Measurements from ENCODE around the gene MYO3B. TPM values are rescaled to one million over a fixed set of nuclear protein-coding genes. Genes with fewer than 3 reads are reported as not detected.
"Not testable (repeated sequence)": the region's sequence is repeated elsewhere in the genome, so short reads cannot be mapped to it uniquely, and the experiment has no call there.

MYO3B gene
- total RNA-seq, 2 donors from 2014 or later, result 0.31 TPM; not detected in 1

- H3K36me3 Mint-ChIP-seq; ATAC-seq; DNase-seq (ENCODE audit: low spot score); H3K9me3 Mint-ChIP-seq; H3K4me1 Mint-ChIP-seq (ENCODE audit: low read depth in 2 of 2); H3K27ac Mint-ChIP-seq; H3K4me3 Mint-ChIP-seq: not testable (repeated sequence)
- H3K27me3 Mint-ChIP-seq, result peaks cover 7 to 14% of the 10 kb centered on the region in 2 donors
Measured at GRCh38 chr2:170635094-170635493, 457.1 kb downstream of the MYO3B start.

DNA sequence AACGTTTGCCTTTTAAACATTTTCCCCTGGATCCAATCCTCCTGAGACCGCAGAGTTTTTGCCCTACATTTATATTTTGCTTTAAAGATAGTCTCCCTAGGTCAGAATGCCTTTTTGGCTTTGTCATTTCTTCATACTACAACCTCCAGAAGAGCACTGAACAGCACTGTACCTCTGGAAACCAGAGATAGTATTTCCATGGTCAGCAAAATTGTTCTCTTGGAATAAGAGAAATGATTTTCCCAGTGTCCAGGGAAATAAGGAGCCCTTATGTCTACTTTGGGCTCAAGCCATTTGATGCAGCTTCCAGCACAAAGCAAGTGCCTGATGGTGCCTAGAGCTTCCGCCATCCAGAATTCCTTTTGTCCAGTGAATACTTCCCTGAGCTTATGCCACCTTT is 461.7 kb downstream of the MYO3B start:
- Mint-ChIP-seq H3K4me1 (ENCODE audit: low read depth in 2 of 2) (no peaks in the 10 kb centered on the region), H3K9me3 (no peaks in the 10 kb centered on the region), H3K4me3 (no peak overlapping the region), H3K27ac (no peak overlapping the region), H3K36me3 (no peaks in the 10 kb centered on the region), H3K27me3 (peaks cover 0 to 8% of the 10 kb centered on the region in 2 donors)
- ATAC-seq, result no peak
- DNase-seq (ENCODE audit: low spot score), result no peak

DNA sequence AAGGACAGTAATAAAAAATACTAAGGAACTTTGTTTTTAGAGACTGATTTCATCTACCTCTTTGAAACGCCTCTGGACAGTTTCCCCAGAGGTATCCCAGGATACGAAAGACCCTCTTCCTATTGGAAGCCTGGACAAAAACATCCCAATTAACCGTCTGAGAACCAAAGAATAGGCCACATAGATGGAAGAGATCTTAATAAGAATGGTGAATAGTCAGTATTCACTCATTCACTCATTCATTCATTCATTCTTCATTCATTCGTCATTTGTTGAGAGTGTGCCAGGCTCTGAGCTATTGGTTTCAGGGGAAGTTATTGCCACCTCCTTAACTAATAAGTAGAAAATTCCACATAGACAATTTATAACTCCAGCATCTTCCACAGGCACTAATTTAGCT is 464.0 kb downstream of the MYO3B start:
- DNase-seq (ENCODE audit: low spot score), result no peak
- ATAC-seq, result no peak
- Mint-ChIP-seq H3K36me3 (no peaks in the 10 kb centered on the region), H3K4me1 (ENCODE audit: low read depth in 2 of 2) (no peaks in the 10 kb centered on the region), H3K9me3 (no peaks in the 10 kb centered on the region), H3K27me3 (peaks cover 0 to 8% of the 10 kb centered on the region in 2 donors), H3K27ac (no peak overlapping the region), H3K4me3 (no peak overlapping the region)

- ATAC-seq, result no peak
- Mint-ChIP-seq H3K36me3 (no peaks in the 10 kb centered on the region), H3K9me3 (no peaks in the 10 kb centered on the region), H3K4me1 (ENCODE audit: low read depth in 2 of 2) (no peaks in the 10 kb centered on the region), H3K4me3 (no peak overlapping the region), H3K27ac (no peak overlapping the region), H3K27me3 (peaks cover 0 to 5% of the 10 kb centered on the region in 2 donors)
- no peak for DNase-seq (ENCODE audit: low spot score)
Measured at GRCh38 chr2:170643346-170643745, 465.4 kb downstream of the MYO3B start.

DNA sequence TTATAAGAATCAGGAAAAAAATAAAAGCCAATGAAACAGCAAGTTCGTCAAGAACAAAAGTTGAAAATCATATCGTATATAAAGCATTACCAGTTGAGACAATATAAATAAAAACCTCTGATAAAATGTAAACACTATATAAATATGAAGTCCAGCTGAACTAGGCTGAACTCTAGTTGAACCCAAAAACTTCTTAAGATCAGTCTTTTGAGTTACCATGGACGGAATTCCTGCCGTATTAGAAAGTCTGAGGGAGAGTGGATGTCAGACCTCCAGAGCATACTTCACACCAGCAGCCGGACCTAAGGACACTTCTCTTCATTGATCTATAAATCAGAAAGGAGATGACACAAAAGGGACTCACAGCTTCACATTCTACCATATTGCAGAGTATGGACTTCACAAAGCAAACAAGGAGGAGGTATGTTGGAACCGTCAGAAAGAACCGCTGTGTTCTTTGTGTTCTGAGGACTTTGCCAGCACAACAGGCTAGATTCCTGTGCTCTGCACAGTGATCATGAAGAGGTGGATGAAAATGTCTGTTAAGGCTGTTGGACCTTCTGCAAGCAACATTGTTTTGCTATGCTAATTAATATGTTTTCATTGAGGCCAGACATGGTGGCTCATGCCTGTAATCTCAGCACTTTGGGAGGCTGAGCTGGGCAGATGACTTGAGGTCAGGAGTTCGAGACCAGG is 469.9 kb downstream of the MYO3B start:
- DNase-seq (ENCODE audit: low spot score) (no peak), ATAC-seq (no peak)
- Mint-ChIP-seq H3K9me3 (no peaks in the 10 kb centered on the region), H3K4me3 (no peak overlapping the region), H3K27me3 (peaks cover 0 to 11% of the 10 kb centered on the region in 2 donors), H3K4me1 (ENCODE audit: low read depth in 2 of 2) (no peaks in the 10 kb centered on the region), H3K36me3 (no peaks in the 10 kb centered on the region), H3K27ac (no peak overlapping the region)

DNA sequence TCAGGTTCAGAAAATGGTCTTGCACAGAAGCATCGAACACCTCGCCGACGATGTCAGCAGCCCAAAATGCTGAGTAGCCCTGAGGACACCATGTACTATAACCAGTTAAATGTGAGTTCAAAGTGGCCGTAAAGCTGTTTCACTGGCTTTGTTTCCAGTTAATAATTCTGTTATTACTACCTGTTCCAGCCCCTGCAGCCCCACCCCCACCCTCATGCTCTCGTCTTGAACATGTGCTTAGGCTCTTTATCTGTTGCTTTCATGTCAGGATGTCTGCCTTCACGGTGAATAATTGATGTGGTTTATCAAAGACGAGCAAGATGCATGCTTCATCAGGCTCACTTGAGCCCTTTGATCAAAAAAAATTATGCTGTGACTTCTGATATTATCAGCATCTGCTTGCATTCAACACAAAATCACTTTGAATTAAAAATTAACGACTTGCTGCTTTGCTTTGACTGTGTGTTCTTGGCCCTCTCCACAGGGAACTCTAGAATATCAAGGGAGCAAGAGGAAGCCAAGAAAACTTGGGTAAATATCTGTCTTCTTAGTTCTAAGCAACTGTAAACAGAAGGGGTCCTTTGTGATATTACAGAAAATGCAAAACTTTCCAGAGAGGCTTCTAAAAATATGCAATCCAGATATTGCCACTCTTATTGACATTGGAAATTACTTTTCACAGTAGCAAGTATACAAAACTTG is 473.8 kb downstream of the MYO3B start:
- no peak for DNase-seq (ENCODE audit: low spot score)
- Mint-ChIP-seq H3K27ac (no peak overlapping the region), H3K9me3 (no peaks in the 10 kb centered on the region)

GRCh38 chr2:170652637-170653417 is 474.9 kb downstream of the MYO3B start:
- H3K27ac Mint-ChIP-seq, result no peak overlapping the region
- no peak overlapping the region for H3K4me3 Mint-ChIP-seq
- H3K36me3 Mint-ChIP-seq, result no peaks in the 10 kb centered on the region
- ATAC-seq (peak in 1 of 2 donors; percentile 68), DNase-seq (ENCODE audit: low spot score) (no peak)
- H3K4me1 Mint-ChIP-seq (ENCODE audit: low read depth in 2 of 2), result no peaks in the 10 kb centered on the region
- peaks cover 0 to 7% of the 10 kb centered on the region in 2 donors for H3K27me3 Mint-ChIP-seq
- no peaks in the 10 kb centered on the region for H3K9me3 Mint-ChIP-seq

More for the DNA sequence above, 473.8 kb downstream of the MYO3B start:
- Mint-ChIP-seq H3K4me1 (ENCODE audit: low read depth in 2 of 2) (no peaks in the 10 kb centered on the region), H3K4me3 (no peak overlapping the region), H3K36me3 (no peaks in the 10 kb centered on the region), H3K27me3 (peaks cover 0 to 7% of the 10 kb centered on the region in 2 donors)
- no peak for ATAC-seq

- Mint-ChIP-seq H3K4me3 (no peak overlapping the region), H3K27ac (no peak overlapping the region), H3K4me1 (ENCODE audit: low read depth in 2 of 2) (no peaks in the 10 kb centered on the region), H3K27me3 (peaks cover 2 to 7% of the 10 kb centered on the region in 2 donors), H3K36me3 (no peaks in the 10 kb centered on the region), H3K9me3 (no peaks in the 10 kb centered on the region)
- ATAC-seq (no peak), DNase-seq (ENCODE audit: low spot score) (no peak)
Measured at GRCh38 chr2:170656669-170657068, 478.7 kb downstream of the MYO3B start.

DNA sequence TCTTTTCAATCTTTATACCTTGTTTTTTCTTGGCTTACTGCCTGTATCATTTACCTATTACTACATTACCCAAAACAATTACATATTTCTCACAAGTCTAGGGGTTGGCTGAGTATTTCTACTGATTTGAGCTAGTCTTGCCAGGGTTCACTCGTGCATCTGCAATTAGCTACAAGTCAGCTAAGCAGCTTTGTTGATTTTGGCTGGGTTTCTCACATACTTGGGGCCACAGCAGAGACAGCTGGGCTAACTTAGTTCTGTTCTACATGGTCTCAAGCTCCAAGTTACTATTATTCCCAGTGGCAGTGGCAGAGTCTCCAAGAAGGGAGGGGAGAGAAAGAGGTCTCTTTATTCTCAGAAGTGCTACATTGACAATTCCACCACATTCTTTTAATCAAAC is 482.5 kb downstream of the MYO3B start:
- H3K27me3 Mint-ChIP-seq, result peaks cover 8 to 14% of the 10 kb centered on the region in 2 donors
- no peak overlapping the region for H3K4me3 Mint-ChIP-seq
- no peaks in the 10 kb centered on the region for H3K9me3 Mint-ChIP-seq
- no peaks in the 10 kb centered on the region for H3K36me3 Mint-ChIP-seq
- ATAC-seq (no peak), DNase-seq (ENCODE audit: low spot score) (no peak)
- no peak overlapping the region for H3K27ac Mint-ChIP-seq
- H3K4me1 Mint-ChIP-seq (ENCODE audit: low read depth in 2 of 2), result no peaks in the 10 kb centered on the region

DNA sequence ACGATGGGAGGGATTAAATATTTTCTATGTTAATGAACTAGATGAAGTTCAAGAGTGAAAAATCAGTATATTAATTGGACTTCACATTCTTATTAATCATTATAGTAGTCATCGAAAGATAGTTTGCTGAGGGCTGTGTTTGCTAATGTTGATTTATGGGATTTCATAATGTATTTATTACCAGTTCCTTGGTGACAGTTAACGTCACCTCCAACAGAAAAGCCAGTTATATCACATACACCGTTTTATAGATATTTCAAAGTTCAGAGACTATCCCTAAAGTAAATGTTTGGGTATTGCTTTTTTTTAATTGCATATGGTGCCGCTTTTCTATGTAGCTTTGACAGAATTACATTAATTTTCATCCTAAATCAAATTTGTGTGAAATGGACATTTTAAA is 487.8 kb downstream of the MYO3B start:
- H3K27ac Mint-ChIP-seq, result no peak overlapping the region
- no peak for DNase-seq (ENCODE audit: low spot score)
- no peaks in the 10 kb centered on the region for H3K9me3 Mint-ChIP-seq
- peaks cover 8 to 15% of the 10 kb centered on the region in 2 donors for H3K27me3 Mint-ChIP-seq
- ATAC-seq, result no peak
- no peaks in the 10 kb centered on the region for H3K36me3 Mint-ChIP-seq
- H3K4me3 Mint-ChIP-seq, result no peak overlapping the region
- H3K4me1 Mint-ChIP-seq (ENCODE audit: low read depth in 2 of 2), result no peaks in the 10 kb centered on the region

DNA sequence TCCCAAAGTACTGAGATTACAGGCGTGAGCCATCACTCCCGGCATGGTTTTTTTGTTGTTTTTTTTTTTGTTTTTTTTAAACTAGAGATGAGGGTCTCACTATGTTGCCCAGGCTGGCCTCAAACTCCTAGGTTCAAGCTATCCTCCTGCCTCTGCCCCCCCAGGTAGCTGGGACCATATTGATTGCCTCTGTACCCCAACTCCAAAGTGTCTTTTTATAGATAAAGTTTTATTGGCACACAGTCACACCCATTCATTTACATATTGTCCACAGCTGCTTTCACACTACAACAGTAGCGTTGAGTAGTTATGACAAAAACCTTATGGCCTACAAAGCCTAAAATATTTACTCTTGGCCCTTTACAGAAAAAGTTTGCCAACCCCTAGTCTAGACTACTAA is 492.0 kb downstream of the MYO3B start:
- Mint-ChIP-seq H3K9me3 (no peaks in the 10 kb centered on the region), H3K4me1 (ENCODE audit: low read depth in 2 of 2) (no peaks in the 10 kb centered on the region), H3K4me3 (no peak overlapping the region), H3K27me3 (peaks cover 12 to 17% of the 10 kb centered on the region in 2 donors), H3K36me3 (no peaks in the 10 kb centered on the region), H3K27ac (no peak overlapping the region)
- no peak for ATAC-seq
- DNase-seq (ENCODE audit: low spot score), result no peak

DNA sequence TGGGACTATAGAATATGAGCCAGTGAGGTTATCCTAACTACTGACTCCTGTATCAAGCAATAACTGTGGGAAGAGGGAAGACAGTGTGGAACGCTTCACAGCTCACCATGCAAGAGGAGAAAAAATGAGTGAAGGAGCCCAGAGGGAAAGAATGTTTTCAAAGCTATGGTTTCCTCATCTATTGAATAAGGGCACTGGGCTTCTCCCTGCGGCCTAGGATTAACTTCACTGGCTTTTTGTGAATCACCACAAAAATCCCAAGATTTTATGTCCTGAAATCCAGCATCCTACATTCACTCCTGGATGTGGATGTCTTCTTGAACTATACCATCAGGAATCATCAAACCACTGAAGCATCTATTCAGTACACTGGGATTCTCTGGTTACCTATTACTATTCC is 492.7 kb downstream of the MYO3B start:
- Mint-ChIP-seq H3K4me1 (ENCODE audit: low read depth in 2 of 2) (no peaks in the 10 kb centered on the region), H3K4me3 (no peak overlapping the region), H3K9me3 (no peaks in the 10 kb centered on the region), H3K27me3 (peaks cover 10 to 24% of the 10 kb centered on the region in 2 donors), H3K27ac (no peak overlapping the region), H3K36me3 (no peaks in the 10 kb centered on the region)
- no peak for ATAC-seq
- DNase-seq (ENCODE audit: low spot score), result no peak

GRCh38 chr2:170671079-170671478 is 493.1 kb downstream of the MYO3B start:
- no peak for ATAC-seq
- no peak overlapping the region for H3K27ac Mint-ChIP-seq

DNA sequence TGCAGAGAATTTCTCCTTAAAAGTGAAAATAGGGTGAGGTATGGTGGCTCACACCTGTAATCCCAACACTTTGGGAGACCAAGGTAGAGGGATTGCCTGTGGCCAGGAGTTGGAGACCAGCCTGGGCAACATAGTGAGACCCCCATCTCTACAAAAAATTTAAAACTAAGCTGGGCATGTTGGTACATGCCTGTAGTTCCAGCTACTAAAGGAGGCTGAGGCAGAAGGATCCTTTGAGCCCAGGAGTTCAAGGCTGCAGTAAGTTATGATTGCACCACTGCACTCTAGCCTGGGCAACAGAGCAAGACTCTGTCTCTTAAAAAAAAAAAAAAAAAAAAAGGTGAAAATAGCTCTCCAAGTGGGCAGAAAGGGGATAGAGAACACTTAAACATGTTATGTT is 496.3 kb downstream of the MYO3B start:
- H3K4me1 Mint-ChIP-seq (ENCODE audit: low read depth in 2 of 2); H3K36me3 Mint-ChIP-seq; H3K9me3 Mint-ChIP-seq; H3K27ac Mint-ChIP-seq; DNase-seq (ENCODE audit: low spot score); ATAC-seq; H3K4me3 Mint-ChIP-seq: not testable (repeated sequence)
- peaks cover 8 to 24% of the 10 kb centered on the region in 2 donors for H3K27me3 Mint-ChIP-seq

More at GRCh38 chr2:170671079-170671478, 493.1 kb downstream of the MYO3B start:
- Mint-ChIP-seq H3K4me1 (ENCODE audit: low read depth in 2 of 2) (no peaks in the 10 kb centered on the region), H3K36me3 (no peaks in the 10 kb centered on the region), H3K4me3 (no peak overlapping the region), H3K27me3 (peaks cover 10 to 24% of the 10 kb centered on the region in 2 donors), H3K9me3 (no peaks in the 10 kb centered on the region)
- no peak for DNase-seq (ENCODE audit: low spot score)

Measured in natural killer cell treated with Interleukin-12 subunit alpha and Interleukin-12 subunit beta and Interleukin-15 and Interleukin-18, amount 100 ng/mL, for 72 hours (primary cell).